PC-9 (cell line): ENCODE results near the gene KIF3C. TPM values are rescaled to one million over a fixed set of nuclear protein-coding genes. Genes with fewer than 3 reads are reported as not detected.

Experiments used
- BruUV-seq: library from RNA; stranded (reverse); fragments of 400-500 nt; replicated peaks from 2 replicates; lab custom pipeline; 2021; lab: Mats Ljungman, UMichigan
- CTCF ChIA-PET: fragments of 300-600 bp; sonication (Branson Sonifier 250); formaldehyde crosslinking; loops from one replicate; lab custom pipeline; 2022; ENCODE audit warnings: antibody characterized with exemption; lab: Charles Lee
- POLR2A ChIA-PET: fragments of 300-600 bp; sonication (Branson Sonifier 250); formaldehyde crosslinking; loops from one replicate; lab custom pipeline; 2022; ENCODE audit warnings: antibody characterized with exemption; ENCODE audit not compliant: unreplicated experiment; lab: Charles Lee
- DNase-seq, 2 experiments: peaks; one replicate each; pipeline versions ENCODE4 v3.0.0 to v3.0.0-alpha.2; 2015 to 2022; ENCODE audit warnings: mixed read lengths in 1 of 2
- H2AFZ ChIP-seq: fragments of 200-600 bp; sonication (generic); 2 replicates; pipeline ENCODE4 v1.8.1; 2017; ENCODE audit warnings: antibody characterized with exemption
- H3F3A ChIP-seq: fragments of 200-600 bp; sonication (generic); 2 replicates; pipeline ENCODE4 v1.8.1; 2017; ENCODE audit warnings: antibody characterized with exemption, mild to moderate bottlenecking, low read depth; ENCODE audit not compliant: insufficient read depth
- H3K27ac ChIP-seq: fragments of 200-600 bp; sonication (generic); 2 replicates; pipeline ENCODE4 v1.6.1; 2016; ENCODE audit warnings: mixed run types
- H3K27me3 ChIP-seq: fragments of 200-600 bp; sonication (generic); 2 replicates; pipeline ENCODE4 v1.6.1; 2016; ENCODE audit warnings: low read depth, mixed run types; ENCODE audit not compliant: insufficient read depth
- H3K36me3 ChIP-seq: fragments of 200-600 bp; sonication (generic); 2 replicates; pipeline ENCODE4 v1.6.1; 2016; ENCODE audit warnings: low read depth, mixed run types
- H3K4me1 ChIP-seq: fragments of 200-600 bp; sonication (generic); replicated peaks from 2 replicates; pipeline ENCODE4 v1.6.1; 2016; ENCODE audit warnings: mixed run types; ENCODE audit not compliant: insufficient read depth
- H3K4me2 ChIP-seq: fragments of 200-600 bp; sonication (generic); 2 replicates; pipeline ENCODE4 v1.6.1; 2017; ENCODE audit warnings: mixed run types
- H3K4me3 ChIP-seq: fragments of 200-600 bp; sonication (generic); 2 replicates; pipeline ENCODE4 v1.6.1; 2016; ENCODE audit warnings: mixed run types
- H3K79me2 ChIP-seq: fragments of 200-600 bp; sonication (generic); 2 replicates; pipeline ENCODE4 v1.6.1; 2017; ENCODE audit warnings: low read depth, mixed run types
- H3K9me2 ChIP-seq: fragments of 200-600 bp; sonication (generic); 2 replicates; pipeline ENCODE4 v1.8.1; 2017; ENCODE audit warnings: mild to moderate bottlenecking; ENCODE audit not compliant: insufficient read depth
- H3K9me3 ChIP-seq: fragments of 200-600 bp; sonication (generic); 2 replicates; pipeline ENCODE4 v1.8.1; 2016; ENCODE audit warnings: low read depth; ENCODE audit not compliant: insufficient read depth
- H4K20me1 ChIP-seq: fragments of 200-600 bp; sonication (generic); 2 replicates; pipeline ENCODE4 v1.8.1; 2017; ENCODE audit not compliant: insufficient read depth
- EZH2 ChIP-seq: fragments of 200-600 bp; sonication (generic); IDR thresholded peaks from 2 replicates; pipeline ENCODE4 v1.8.0; 2017; ENCODE audit warnings: antibody characterized with exemption, low read depth
- intact Hi-C: fragments of 100-400 bp; cut with micrococcal nuclease; formaldehyde crosslinking; loops from one replicate; pipeline ENCODE4 v1.10.0; 2022; ENCODE audit not compliant: unreplicated experiment
- total RNA-seq: library from RNA; stranded (reverse); gene quantifications from 2 replicates; pipeline ENCODE4 v1.2.3, GENCODE V29; 2021
- TF ChIP-seq, protein P1 (sequence below): fragments of 200-600 bp; sonication (generic); conservative IDR thresholded peaks from 2 replicates; pipeline ENCODE4 v1.6.1; 2017; ENCODE audit warnings: mixed run types, antibody characterized with exemption, mild to moderate bottlenecking, moderate library complexity

Gene KIF3C
- total RNA-seq, 1 experiment from 2014 or later = 50.5 TPM

DNA sequence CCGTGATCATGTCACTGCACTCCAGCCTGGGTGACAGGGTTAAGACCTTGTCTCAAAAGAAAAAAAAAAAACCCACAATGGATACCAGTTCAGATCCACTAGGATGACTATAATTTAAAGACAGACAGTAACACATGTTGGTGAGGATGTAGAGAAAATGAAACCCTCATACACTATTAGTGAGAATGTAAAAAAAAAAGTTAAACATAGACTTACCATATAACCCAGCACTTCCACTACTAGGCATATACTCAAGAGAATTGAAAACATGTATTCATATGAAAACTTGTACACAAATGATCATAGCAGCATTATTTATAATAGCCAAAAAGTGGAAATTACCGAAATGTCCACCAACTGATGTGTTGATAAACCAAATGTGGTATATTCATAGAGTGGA is 48.7 kb downstream of the KIF3C start:
- H3F3A ChIP-seq = no peaks in the 10 kb centered on the region; the same call in 1 of the 2 replicates
- no peak overlapping the region for H3K27ac ChIP-seq
- ChIA-PET POLR2A (no interaction called here), CTCF (no interaction called here)
- H3K9me2 ChIP-seq = no peaks in the 10 kb centered on the region
- TF ChIP-seq, protein P1, sequence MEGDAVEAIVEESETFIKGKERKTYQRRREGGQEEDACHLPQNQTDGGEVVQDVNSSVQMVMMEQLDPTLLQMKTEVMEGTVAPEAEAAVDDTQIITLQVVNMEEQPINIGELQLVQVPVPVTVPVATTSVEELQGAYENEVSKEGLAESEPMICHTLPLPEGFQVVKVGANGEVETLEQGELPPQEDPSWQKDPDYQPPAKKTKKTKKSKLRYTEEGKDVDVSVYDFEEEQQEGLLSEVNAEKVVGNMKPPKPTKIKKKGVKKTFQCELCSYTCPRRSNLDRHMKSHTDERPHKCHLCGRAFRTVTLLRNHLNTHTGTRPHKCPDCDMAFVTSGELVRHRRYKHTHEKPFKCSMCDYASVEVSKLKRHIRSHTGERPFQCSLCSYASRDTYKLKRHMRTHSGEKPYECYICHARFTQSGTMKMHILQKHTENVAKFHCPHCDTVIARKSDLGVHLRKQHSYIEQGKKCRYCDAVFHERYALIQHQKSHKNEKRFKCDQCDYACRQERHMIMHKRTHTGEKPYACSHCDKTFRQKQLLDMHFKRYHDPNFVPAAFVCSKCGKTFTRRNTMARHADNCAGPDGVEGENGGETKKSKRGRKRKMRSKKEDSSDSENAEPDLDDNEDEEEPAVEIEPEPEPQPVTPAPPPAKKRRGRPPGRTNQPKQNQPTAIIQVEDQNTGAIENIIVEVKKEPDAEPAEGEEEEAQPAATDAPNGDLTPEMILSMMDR = no peak
- TF ChIP-seq EZH2 = no peak
- H2AFZ ChIP-seq = no peak overlapping the region
- H3K4me2 ChIP-seq = no peak overlapping the region
- no peaks in the 10 kb centered on the region for H3K27me3 ChIP-seq
- H3K79me2 ChIP-seq = no peaks in the 10 kb centered on the region
- no peak overlapping the region for H3K4me3 ChIP-seq
- no peaks in the 10 kb centered on the region for H3K4me1 ChIP-seq
- H4K20me1 ChIP-seq = no peaks in the 10 kb centered on the region
- BruUV-seq = no TSS peak
- no peaks in the 10 kb centered on the region for H3K36me3 ChIP-seq
- no peaks in the 10 kb centered on the region for H3K9me3 ChIP-seq
- DNase-seq = no peak
- intact Hi-C loops = no loop called here

DNA sequence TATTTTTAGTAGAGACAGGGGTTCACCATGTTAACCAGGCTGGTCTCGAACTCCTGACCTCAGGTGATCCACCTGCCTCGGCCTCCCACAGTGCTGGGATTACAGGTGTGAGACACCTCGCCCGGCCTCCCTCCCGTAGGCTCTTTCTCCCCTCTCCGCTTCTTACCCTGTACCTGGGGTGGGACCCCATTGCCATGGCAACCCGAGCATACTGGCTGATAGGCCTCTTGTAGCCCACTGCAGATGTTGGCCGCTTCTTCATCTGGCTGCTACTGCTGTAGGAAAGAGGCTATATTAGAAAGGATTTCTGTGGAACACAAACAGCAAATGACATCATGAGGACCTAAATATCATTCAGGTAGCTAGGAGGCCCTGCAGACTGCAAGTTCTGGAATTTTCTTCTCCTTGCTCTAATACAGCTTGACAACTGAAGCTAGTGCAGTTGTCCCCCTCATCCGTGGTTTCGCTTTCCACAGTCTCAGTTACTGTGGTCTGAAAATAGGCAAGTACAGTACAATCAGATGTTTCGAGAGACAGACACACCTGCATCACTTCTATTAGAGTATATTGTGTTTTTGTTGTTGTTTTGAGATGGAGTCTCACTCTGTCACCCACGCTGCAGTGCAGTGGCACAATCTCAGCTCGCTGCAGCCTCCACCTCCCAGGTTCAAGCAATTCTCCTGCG is 52.4 kb downstream of the KIF3C start:
- DNase-seq = no peak

DNA sequence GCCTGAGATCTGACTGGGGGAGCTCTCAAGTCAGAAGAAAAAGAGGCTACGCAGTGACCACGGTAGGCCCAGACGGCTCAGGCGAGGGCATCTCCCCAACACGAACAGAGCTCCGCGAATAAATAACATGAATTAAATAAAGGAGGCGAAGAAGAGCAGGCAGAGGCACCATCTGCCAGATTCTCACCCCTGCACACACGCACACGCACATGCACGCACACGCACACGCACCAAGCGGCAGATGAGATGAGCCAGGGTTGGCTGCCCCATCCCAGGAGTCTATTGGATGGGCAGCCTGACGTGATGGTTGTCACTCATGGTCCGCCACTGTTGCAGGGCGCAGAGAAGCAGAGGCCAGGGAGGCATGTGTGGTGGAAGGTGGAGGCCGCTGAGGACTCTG is 53.6 kb downstream of the KIF3C start:
- ChIA-PET POLR2A (no interaction called here), CTCF (no interaction called here)
- H3K27ac ChIP-seq = no peak overlapping the region
- no peaks in the 10 kb centered on the region for H3F3A ChIP-seq
- no peaks in the 10 kb centered on the region for H3K9me3 ChIP-seq
- H3K9me2 ChIP-seq = no peaks in the 10 kb centered on the region
- no peak for DNase-seq
- H2AFZ ChIP-seq = no peak overlapping the region
- TF ChIP-seq EZH2 = no peak
- TF ChIP-seq, protein P1 = no peak
- no peaks in the 10 kb centered on the region for H3K4me1 ChIP-seq
- H3K27me3 ChIP-seq = no peaks in the 10 kb centered on the region
- H3K79me2 ChIP-seq = no peaks in the 10 kb centered on the region
- BruUV-seq = no TSS peak
- H3K4me2 ChIP-seq = no peak overlapping the region
- no peak overlapping the region for H3K4me3 ChIP-seq
- no peaks in the 10 kb centered on the region for H3K36me3 ChIP-seq
- H4K20me1 ChIP-seq = no peaks in the 10 kb centered on the region
- intact Hi-C loops = no loop called here

More for the DNA sequence above, 52.4 kb downstream of the KIF3C start:
- no peak overlapping the region for H3K4me3 ChIP-seq
- TF ChIP-seq EZH2 = no peak
- TF ChIP-seq, protein P1 = no peak
- no peaks in the 10 kb centered on the region for H3K79me2 ChIP-seq
- no peaks in the 10 kb centered on the region for H4K20me1 ChIP-seq
- no peak overlapping the region for H3K27ac ChIP-seq
- ChIA-PET CTCF (no interaction called here), POLR2A (no interaction called here)
- no peak overlapping the region for H3K4me2 ChIP-seq
- BruUV-seq = no TSS peak
- no peaks in the 10 kb centered on the region for H3K4me1 ChIP-seq
- H3K36me3 ChIP-seq = no peaks in the 10 kb centered on the region
- no peaks in the 10 kb centered on the region for H3K9me2 ChIP-seq
- no peaks in the 10 kb centered on the region for H3K9me3 ChIP-seq
- H3K27me3 ChIP-seq = no peaks in the 10 kb centered on the region
- no peak overlapping the region for H2AFZ ChIP-seq
- intact Hi-C loops = no loop called here
- H3F3A ChIP-seq = no peaks in the 10 kb centered on the region; the same call in 1 of the 2 replicates
